ENCODE results near the gene CGAS. TPM values are rescaled to one million over a fixed set of nuclear protein-coding genes. Genes with fewer than 3 reads are reported as not detected.
"Not testable (repeated sequence)": the region's sequence is repeated elsewhere in the genome, so short reads cannot be mapped to it uniquely, and the experiment has no call there.

Gene CGAS
- total and polyA plus RNA-seq, 5 donors = 0.79 to 2.9 (median 1.9) TPM

- DNase-seq; ATAC-seq; H3K27me3 ChIP-seq (ENCODE audit: control insufficient read depth, insufficient read depth); H3K4me1 ChIP-seq (ENCODE audit: control insufficient read depth, insufficient read depth, low read length); intact Hi-C loops (cut with DNase I); H3K27ac ChIP-seq (ENCODE audit: low read length); H3K4me3 ChIP-seq (ENCODE audit: low read length); H3K9me3 ChIP-seq (ENCODE audit: control insufficient read depth, low read length): not testable (repeated sequence)
- 71% methylated on average over 7 of the region's 7 CpGs for WGBS
Measured at GRCh38 chr6:73459474-73459873, 7.4 kb upstream of the CGAS start.

- Histone ChIP-seq H3K4me1 (ENCODE audit: control insufficient read depth, insufficient read depth, low read length) (no peaks in the 10 kb centered on the region), H3K27ac (ENCODE audit: low read length) (no peak overlapping the region), H3K4me3 (ENCODE audit: low read length) (no peak overlapping the region), H3K9me3 (ENCODE audit: control insufficient read depth, low read length) (no peaks in the 10 kb centered on the region), H3K27me3 (ENCODE audit: control insufficient read depth, insufficient read depth) (no peaks in the 10 kb centered on the region)
- ATAC-seq (no peak), DNase-seq (no peak)
- intact Hi-C loops (cut with DNase I) = no loop called here
- 64% methylated on average over 3 of the region's 3 CpGs for WGBS
Measured at GRCh38 chr6:73455865-73456629, 4.0 kb upstream of the CGAS start.

GRCh38 chr6:73451223-73452106 lies 632 bp downstream of the CGAS start:
- intact Hi-C loops (cut with DNase I) = no loop called here
- peak overlapping the region; percentile 83 for H3K4me3 ChIP-seq (ENCODE audit: low read length)
- 1% methylated on average over 79 of the region's 79 CpGs for WGBS
- no peaks in the 10 kb centered on the region for H3K27me3 ChIP-seq (ENCODE audit: control insufficient read depth, insufficient read depth)
- no peaks in the 10 kb centered on the region for H3K9me3 ChIP-seq (ENCODE audit: control insufficient read depth, low read length)
- DNase-seq (peak; percentile 35 to 81 (median 66)), ATAC-seq (peak; percentile 78 to 81)
- H3K27ac ChIP-seq (ENCODE audit: low read length) = peak overlapping the region; percentile 76
- H3K4me1 ChIP-seq (ENCODE audit: control insufficient read depth, insufficient read depth, low read length) = no peaks in the 10 kb centered on the region

- DNase-seq (no peak), ATAC-seq (no peak)
- Histone ChIP-seq H3K9me3 (ENCODE audit: control insufficient read depth, low read length) (no peaks in the 10 kb centered on the region), H3K27me3 (ENCODE audit: control insufficient read depth, insufficient read depth) (no peaks in the 10 kb centered on the region), H3K4me1 (ENCODE audit: control insufficient read depth, insufficient read depth, low read length) (no peaks in the 10 kb centered on the region), H3K27ac (ENCODE audit: low read length) (no peak overlapping the region), H3K4me3 (ENCODE audit: low read length) (no peak overlapping the region)
- WGBS = 88% methylated on average over 3 of the region's 3 CpGs
- intact Hi-C loops (cut with DNase I) = no loop called here
Measured at GRCh38 chr6:73443555-73443954, 8.5 kb downstream of the CGAS start.

- intact Hi-C loops (cut with DNase I) = no loop called here
- Histone ChIP-seq H3K27ac (ENCODE audit: low read length) (no peak overlapping the region), H3K4me1 (ENCODE audit: control insufficient read depth, insufficient read depth, low read length) (no peaks in the 10 kb centered on the region), H3K4me3 (ENCODE audit: low read length) (no peak overlapping the region), H3K27me3 (ENCODE audit: control insufficient read depth, insufficient read depth) (no peaks in the 10 kb centered on the region), H3K9me3 (ENCODE audit: control insufficient read depth, low read length) (no peaks in the 10 kb centered on the region)
- WGBS = 93% methylated on average over 3 of the region's 3 CpGs
- ATAC-seq (no peak), DNase-seq (no peak)
Measured at GRCh38 chr6:73435236-73435635, 16.9 kb downstream of the CGAS start.

GRCh38 chr6:73421534-73421933 lies 30.6 kb downstream of the CGAS start:
- WGBS = 87% methylated on average over 2 of the region's 2 CpGs
- DNase-seq (no peak), ATAC-seq (no peak)
- H3K9me3 ChIP-seq (ENCODE audit: control insufficient read depth, low read length) = no peaks in the 10 kb centered on the region
- no peak overlapping the region for H3K27ac ChIP-seq (ENCODE audit: low read length)
- no peak overlapping the region for H3K4me3 ChIP-seq (ENCODE audit: low read length)
- no peaks in the 10 kb centered on the region for H3K27me3 ChIP-seq (ENCODE audit: control insufficient read depth, insufficient read depth)
- no peaks in the 10 kb centered on the region for H3K4me1 ChIP-seq (ENCODE audit: control insufficient read depth, insufficient read depth, low read length)
- intact Hi-C loops (cut with DNase I) = no loop called here

GRCh38 chr6:73418081-73418741 lies 33.9 kb downstream of the CGAS start:
- Histone ChIP-seq H3K27ac (ENCODE audit: low read length) (no peak overlapping the region), H3K4me3 (ENCODE audit: low read length) (no peak overlapping the region), H3K27me3 (ENCODE audit: control insufficient read depth, insufficient read depth) (no peaks in the 10 kb centered on the region), H3K4me1 (ENCODE audit: control insufficient read depth, insufficient read depth, low read length) (no peaks in the 10 kb centered on the region), H3K9me3 (ENCODE audit: control insufficient read depth, low read length) (no peaks in the 10 kb centered on the region)
- ATAC-seq (no peak), DNase-seq (no peak)
- intact Hi-C loops (cut with DNase I) = no loop called here
- 91% methylated on average over 11 of the region's 11 CpGs for WGBS

GRCh38 chr6:73413102-73413501 lies 39.0 kb downstream of the CGAS start:
- intact Hi-C loops (cut with DNase I) = no loop called here
- Histone ChIP-seq H3K4me1 (ENCODE audit: control insufficient read depth, insufficient read depth, low read length) (no peaks in the 10 kb centered on the region), H3K27ac (ENCODE audit: low read length) (no peak overlapping the region), H3K27me3 (ENCODE audit: control insufficient read depth, insufficient read depth) (no peaks in the 10 kb centered on the region), H3K9me3 (ENCODE audit: control insufficient read depth, low read length) (no peaks in the 10 kb centered on the region), H3K4me3 (ENCODE audit: low read length) (no peak overlapping the region)
- 97% methylated on average over 3 of the region's 3 CpGs for WGBS
- no peak for ATAC-seq
- no peak for DNase-seq

GRCh38 chr6:73409395-73409794 lies 42.7 kb downstream of the CGAS start:
- Histone ChIP-seq H3K4me1 (ENCODE audit: control insufficient read depth, insufficient read depth, low read length) (no peaks in the 10 kb centered on the region), H3K27ac (ENCODE audit: low read length) (no peak overlapping the region), H3K4me3 (ENCODE audit: low read length) (no peak overlapping the region), H3K27me3 (ENCODE audit: control insufficient read depth, insufficient read depth) (no peaks in the 10 kb centered on the region), H3K9me3 (ENCODE audit: control insufficient read depth, low read length) (no peaks in the 10 kb centered on the region)
- intact Hi-C loops (cut with DNase I) = no loop called here
- DNase-seq = no peak
- no peak for ATAC-seq
- 91% methylated on average over 1 of the region's 1 CpG for WGBS

GRCh38 chr6:73400656-73401055 lies 51.4 kb downstream of the CGAS start:
- ATAC-seq = no peak
- Histone ChIP-seq H3K27me3 (ENCODE audit: control insufficient read depth, insufficient read depth) (no peaks in the 10 kb centered on the region), H3K27ac (ENCODE audit: low read length) (no peak overlapping the region), H3K9me3 (ENCODE audit: control insufficient read depth, low read length) (no peaks in the 10 kb centered on the region), H3K4me1 (ENCODE audit: control insufficient read depth, insufficient read depth, low read length) (no peaks in the 10 kb centered on the region), H3K4me3 (ENCODE audit: low read length) (no peak overlapping the region)
- intact Hi-C loops (cut with DNase I) = no loop called here
- DNase-seq = no peak

GRCh38 chr6:73395875-73396274 lies 56.2 kb downstream of the CGAS start:
- WGBS = 95% methylated on average over 10 of the region's 10 CpGs
- H3K27me3 ChIP-seq (ENCODE audit: control insufficient read depth, insufficient read depth) = no peaks in the 10 kb centered on the region
- intact Hi-C loops (cut with DNase I) = no loop called here
- no peaks in the 10 kb centered on the region for H3K4me1 ChIP-seq (ENCODE audit: control insufficient read depth, insufficient read depth, low read length)
- DNase-seq = no peak
- H3K27ac ChIP-seq (ENCODE audit: low read length) = no peak overlapping the region
- no peak for ATAC-seq
- H3K9me3 ChIP-seq (ENCODE audit: control insufficient read depth, low read length) = no peaks in the 10 kb centered on the region
- no peak overlapping the region for H3K4me3 ChIP-seq (ENCODE audit: low read length)
